ENCODE data around the gene FBXO39.

DNA sequence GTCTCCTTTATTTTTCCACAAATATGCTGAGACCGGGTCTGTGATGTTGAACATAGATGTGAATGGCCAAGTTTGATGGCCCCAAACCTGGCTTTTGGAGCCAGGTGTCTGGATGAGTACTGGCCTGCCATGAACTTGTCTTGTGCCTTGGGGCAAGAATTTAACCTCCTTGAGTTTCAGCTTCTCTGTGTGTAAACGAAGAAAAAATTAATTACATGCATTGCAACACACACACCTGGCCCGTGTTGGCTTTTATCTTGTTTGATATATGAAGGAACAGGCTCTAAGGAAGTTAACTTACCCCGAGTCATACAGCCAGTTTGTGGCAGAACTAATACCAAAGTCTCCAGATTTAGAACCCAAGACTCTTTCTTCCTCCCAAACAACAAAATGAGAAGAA lies 13.1 kb downstream of the FBXO39 start:
- TF ChIP-seq, protein P1, sequence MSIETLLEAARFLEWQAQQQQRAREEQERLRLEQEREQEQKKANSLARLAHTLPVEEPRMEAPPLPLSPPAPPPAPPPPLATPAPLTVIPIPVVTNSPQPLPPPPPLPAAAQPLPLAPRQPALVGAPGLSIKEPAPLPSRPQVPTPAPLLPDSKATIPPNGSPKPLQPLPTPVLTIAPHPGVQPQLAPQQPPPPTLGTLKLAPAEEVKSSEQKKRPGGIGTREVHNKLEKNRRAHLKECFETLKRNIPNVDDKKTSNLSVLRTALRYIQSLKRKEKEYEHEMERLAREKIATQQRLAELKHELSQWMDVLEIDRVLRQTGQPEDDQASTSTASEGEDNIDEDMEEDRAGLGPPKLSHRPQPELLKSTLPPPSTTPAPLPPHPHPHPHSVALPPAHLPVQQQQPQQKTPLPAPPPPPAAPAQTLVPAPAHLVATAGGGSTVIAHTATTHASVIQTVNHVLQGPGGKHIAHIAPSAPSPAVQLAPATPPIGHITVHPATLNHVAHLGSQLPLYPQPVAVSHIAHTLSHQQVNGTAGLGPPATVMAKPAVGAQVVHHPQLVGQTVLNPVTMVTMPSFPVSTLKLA (conservative IDR thresholded peaks at IDR 0.05), result no peak
- TF ChIP-seq FOS (IDR thresholded peaks at IDR 0.05; ENCODE audit: extremely low read depth, insufficient read length), result no peak
- TF ChIP-seq ZNF274 (IDR thresholded peaks at IDR 0.05; ENCODE audit: borderline replicate concordance, low read depth, low read length), result no peak
- no peak for TF ChIP-seq PHF21A (IDR thresholded peaks at IDR 0.05; ENCODE audit: borderline replicate concordance, low read depth)
- no peak for TF ChIP-seq PTRF (tag; IDR thresholded peaks at IDR 0.05)
- TF ChIP-seq ZNF347 (CRISPR knock-in tag; IDR thresholded peaks at IDR 0.05; ENCODE audit: low read depth), result no peak
- no peak for TF ChIP-seq RBM34 (IDR thresholded peaks at IDR 0.05; ENCODE audit: borderline replicate concordance, insufficient read depth, low read length)
- no peak for TF ChIP-seq SMARCB1 (IDR thresholded peaks at IDR 0.05; ENCODE audit: insufficient read length, low read depth)
- TF ChIP-seq FOXK2 (conservative IDR thresholded peaks at IDR 0.05 in 1 of 2, IDR thresholded peaks at IDR 0.05 in 1 of 2; ENCODE audit: low read depth in 2 of 2), result no peak
- TF ChIP-seq CEBPB (tag; IDR thresholded peaks at IDR 0.05), result no peak
- no peak for TF ChIP-seq NONO (IDR thresholded peaks at IDR 0.05; ENCODE audit: low read depth in 2 of 2, low read length in 1 of 2)
- no peak for TF ChIP-seq SMC3 (conservative IDR thresholded peaks at IDR 0.05; ENCODE audit: insufficient read depth, low read depth, low read length)
- no peak for TF ChIP-seq SMAD4 (CRISPR knock-in tag; conservative IDR thresholded peaks at IDR 0.05)
